ENCODE data around the gene QRSL1. TPM values are rescaled to one million over a fixed set of nuclear protein-coding genes. Genes with fewer than 3 reads are reported as not detected.
"Not testable (repeated sequence)": the region's sequence is repeated elsewhere in the genome, so short reads cannot be mapped to it uniquely, and the experiment has no call there.

QRSL1 gene
- total and polyA plus RNA-seq, 4 donors = 5.9 to 9.6 (median 7.0) TPM

- WGBS = 88% methylated on average over 4 of the region's 4 CpGs
- no peak for TF ChIP-seq ATF3 (IDR thresholded peaks at IDR 0.05)
- TF ChIP-seq FOXA2 (IDR thresholded peaks at IDR 0.05) = no peak
- TF ChIP-seq RXRA (IDR thresholded peaks at IDR 0.05) = no peak
- no peak for TF ChIP-seq HNF4G (IDR thresholded peaks at IDR 0.05)
- TF ChIP-seq GABPA (IDR thresholded peaks at IDR 0.05 in 1 of 2, conservative IDR thresholded peaks at IDR 0.05 in 1 of 2) = no peak
- no peak for TF ChIP-seq JUND (IDR thresholded peaks at IDR 0.05)
- no peak for TF ChIP-seq REST (IDR thresholded peaks at IDR 0.05)
- no peak for TF ChIP-seq TAF1 (conservative IDR thresholded peaks at IDR 0.05)
- TF ChIP-seq SP1 (IDR thresholded peaks at IDR 0.05) = no peak
- no peak for TF ChIP-seq MAX (IDR thresholded peaks at IDR 0.05)
- TF ChIP-seq EGR1 (IDR thresholded peaks at IDR 0.05; ENCODE audit: low read depth in 2 of 2) = no peak
- TF ChIP-seq, protein P1, sequence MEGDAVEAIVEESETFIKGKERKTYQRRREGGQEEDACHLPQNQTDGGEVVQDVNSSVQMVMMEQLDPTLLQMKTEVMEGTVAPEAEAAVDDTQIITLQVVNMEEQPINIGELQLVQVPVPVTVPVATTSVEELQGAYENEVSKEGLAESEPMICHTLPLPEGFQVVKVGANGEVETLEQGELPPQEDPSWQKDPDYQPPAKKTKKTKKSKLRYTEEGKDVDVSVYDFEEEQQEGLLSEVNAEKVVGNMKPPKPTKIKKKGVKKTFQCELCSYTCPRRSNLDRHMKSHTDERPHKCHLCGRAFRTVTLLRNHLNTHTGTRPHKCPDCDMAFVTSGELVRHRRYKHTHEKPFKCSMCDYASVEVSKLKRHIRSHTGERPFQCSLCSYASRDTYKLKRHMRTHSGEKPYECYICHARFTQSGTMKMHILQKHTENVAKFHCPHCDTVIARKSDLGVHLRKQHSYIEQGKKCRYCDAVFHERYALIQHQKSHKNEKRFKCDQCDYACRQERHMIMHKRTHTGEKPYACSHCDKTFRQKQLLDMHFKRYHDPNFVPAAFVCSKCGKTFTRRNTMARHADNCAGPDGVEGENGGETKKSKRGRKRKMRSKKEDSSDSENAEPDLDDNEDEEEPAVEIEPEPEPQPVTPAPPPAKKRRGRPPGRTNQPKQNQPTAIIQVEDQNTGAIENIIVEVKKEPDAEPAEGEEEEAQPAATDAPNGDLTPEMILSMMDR (IDR thresholded peaks at IDR 0.05; ENCODE audit: low read depth, low read length, missing input control) = no peak
- no peak for TF ChIP-seq RAD21 (IDR thresholded peaks at IDR 0.05)
- no peak for TF ChIP-seq YY1 (IDR thresholded peaks at IDR 0.05)
- TF ChIP-seq, protein P2, sequence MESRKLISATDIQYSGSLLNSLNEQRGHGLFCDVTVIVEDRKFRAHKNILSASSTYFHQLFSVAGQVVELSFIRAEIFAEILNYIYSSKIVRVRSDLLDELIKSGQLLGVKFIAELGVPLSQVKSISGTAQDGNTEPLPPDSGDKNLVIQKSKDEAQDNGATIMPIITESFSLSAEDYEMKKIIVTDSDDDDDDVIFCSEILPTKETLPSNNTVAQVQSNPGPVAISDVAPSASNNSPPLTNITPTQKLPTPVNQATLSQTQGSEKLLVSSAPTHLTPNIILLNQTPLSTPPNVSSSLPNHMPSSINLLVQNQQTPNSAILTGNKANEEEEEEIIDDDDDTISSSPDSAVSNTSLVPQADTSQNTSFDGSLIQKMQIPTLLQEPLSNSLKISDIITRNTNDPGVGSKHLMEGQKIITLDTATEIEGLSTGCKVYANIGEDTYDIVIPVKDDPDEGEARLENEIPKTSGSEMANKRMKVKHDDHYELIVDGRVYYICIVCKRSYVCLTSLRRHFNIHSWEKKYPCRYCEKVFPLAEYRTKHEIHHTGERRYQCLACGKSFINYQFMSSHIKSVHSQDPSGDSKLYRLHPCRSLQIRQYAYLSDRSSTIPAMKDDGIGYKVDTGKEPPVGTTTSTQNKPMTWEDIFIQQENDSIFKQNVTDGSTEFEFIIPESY (IDR thresholded peaks at IDR 0.05) = no peak
- TF ChIP-seq HNF4A (conservative IDR thresholded peaks at IDR 0.05) = no peak
- no peak for TF ChIP-seq FOXA1 (IDR thresholded peaks at IDR 0.05)
- no peak for TF ChIP-seq NR2F2 (IDR thresholded peaks at IDR 0.05)
- H3K27me3 ChIP-seq (ENCODE audit: control insufficient read depth in 4 of 4, insufficient read depth in 4 of 4, low read length in 3 of 4) = no peaks in the 10 kb centered on the region
These were observed 42.5 kb upstream of the QRSL1 start for GRCh38 chr6:106586815-106587415.

GRCh38 chr6:106588937-106589336, 40.4 kb upstream of the QRSL1 start:
- not testable (repeated sequence) for DNase-seq (ENCODE audit: low spot score); H3K9me3 ChIP-seq (ENCODE audit: control insufficient read depth in 4 of 4, low read length in 3 of 4); H3K27me3 ChIP-seq (ENCODE audit: control insufficient read depth in 4 of 4, insufficient read depth in 4 of 4, low read length in 3 of 4); H3K4me3 ChIP-seq (ENCODE audit: low read depth in 1 of 3, low read length in 3 of 3); H3K4me1 ChIP-seq (ENCODE audit: control insufficient read depth in 4 of 4, insufficient read depth in 4 of 4, low read length in 3 of 4); H3K27ac ChIP-seq (ENCODE audit: low read depth in 1 of 2, low read length in 2 of 2); H3K9ac ChIP-seq (ENCODE audit: low read depth in 1 of 2, low read length in 2 of 2)
- WGBS = 77% methylated on average over 5 of the region's 5 CpGs
- H3K36me3 ChIP-seq (ENCODE audit: control insufficient read depth in 4 of 4, insufficient read depth in 3 of 4, low read depth in 1 of 4, low read length in 3 of 4) = peaks cover 2 to 12% (median 4%) of the 10 kb centered on the region in 4 donors

More at GRCh38 chr6:106586815-106587415, 42.5 kb upstream of the QRSL1 start:
- Histone ChIP-seq H3K9ac (ENCODE audit: low read depth in 1 of 2, low read length in 2 of 2) (no peak overlapping the region), H3K27ac (ENCODE audit: low read depth in 1 of 2, low read length in 2 of 2) (no peak overlapping the region), H3K4me3 (ENCODE audit: low read depth in 1 of 3, low read length in 3 of 3) (no peak overlapping the region), H3K4me1 (ENCODE audit: control insufficient read depth in 4 of 4, insufficient read depth in 4 of 4, low read length in 3 of 4) (no peaks in the 10 kb centered on the region), H3K9me3 (ENCODE audit: control insufficient read depth in 4 of 4, low read length in 3 of 4) (no peaks in the 10 kb centered on the region), H3K36me3 (ENCODE audit: control insufficient read depth in 4 of 4, insufficient read depth in 3 of 4, low read depth in 1 of 4, low read length in 3 of 4) (peaks cover 3 to 25% (median 10%) of the 10 kb centered on the region in 4 donors)
- no peak for DNase-seq (ENCODE audit: low spot score)

All from liver (tissue), 9 donors.